ENCODE data around the gene MYL4.

DNA sequence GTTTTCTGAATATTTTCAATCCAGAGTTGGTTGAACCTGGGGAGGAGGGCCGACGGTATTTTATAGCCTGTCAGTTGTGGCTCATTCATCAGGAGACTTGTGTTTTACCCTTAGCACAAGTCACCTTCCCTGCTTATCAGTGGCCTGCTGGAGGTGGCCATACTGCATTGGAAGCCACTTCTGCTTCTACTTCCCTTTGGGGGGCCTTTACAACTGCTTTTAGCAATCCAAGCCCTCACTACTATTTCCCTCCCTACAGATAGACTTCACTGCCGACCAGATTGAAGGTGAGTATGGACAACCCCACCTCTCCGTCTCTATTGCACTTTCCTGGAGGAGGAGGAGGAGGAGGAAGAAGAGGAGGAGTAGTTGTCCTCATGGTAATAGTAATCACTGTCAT is 4.4 kb downstream of the MYL4 start:
- TF ChIP-seq, protein P1, sequence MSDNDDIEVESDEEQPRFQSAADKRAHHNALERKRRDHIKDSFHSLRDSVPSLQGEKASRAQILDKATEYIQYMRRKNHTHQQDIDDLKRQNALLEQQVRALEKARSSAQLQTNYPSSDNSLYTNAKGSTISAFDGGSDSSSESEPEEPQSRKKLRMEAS (IDR thresholded peaks at IDR 0.05; ENCODE audit: insufficient read depth, insufficient read length), result no peak
- TF ChIP-seq, protein P2, sequence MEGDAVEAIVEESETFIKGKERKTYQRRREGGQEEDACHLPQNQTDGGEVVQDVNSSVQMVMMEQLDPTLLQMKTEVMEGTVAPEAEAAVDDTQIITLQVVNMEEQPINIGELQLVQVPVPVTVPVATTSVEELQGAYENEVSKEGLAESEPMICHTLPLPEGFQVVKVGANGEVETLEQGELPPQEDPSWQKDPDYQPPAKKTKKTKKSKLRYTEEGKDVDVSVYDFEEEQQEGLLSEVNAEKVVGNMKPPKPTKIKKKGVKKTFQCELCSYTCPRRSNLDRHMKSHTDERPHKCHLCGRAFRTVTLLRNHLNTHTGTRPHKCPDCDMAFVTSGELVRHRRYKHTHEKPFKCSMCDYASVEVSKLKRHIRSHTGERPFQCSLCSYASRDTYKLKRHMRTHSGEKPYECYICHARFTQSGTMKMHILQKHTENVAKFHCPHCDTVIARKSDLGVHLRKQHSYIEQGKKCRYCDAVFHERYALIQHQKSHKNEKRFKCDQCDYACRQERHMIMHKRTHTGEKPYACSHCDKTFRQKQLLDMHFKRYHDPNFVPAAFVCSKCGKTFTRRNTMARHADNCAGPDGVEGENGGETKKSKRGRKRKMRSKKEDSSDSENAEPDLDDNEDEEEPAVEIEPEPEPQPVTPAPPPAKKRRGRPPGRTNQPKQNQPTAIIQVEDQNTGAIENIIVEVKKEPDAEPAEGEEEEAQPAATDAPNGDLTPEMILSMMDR (IDR thresholded peaks at IDR 0.05; ENCODE audit: extremely low read depth in 1 of 2, insufficient read depth in 1 of 2, low read depth in 1 of 2, low read length in 2 of 2), result no peak
- TF ChIP-seq JUN (IDR thresholded peaks at IDR 0.05; ENCODE audit: borderline replicate concordance, insufficient read depth, insufficient read length, low read depth), result no peak
- no peak for TF ChIP-seq POLR2AphosphoS5 (IDR thresholded peaks at IDR 0.05; ENCODE audit: insufficient read depth, low read depth, low read length)
- TF ChIP-seq GATA2 (IDR thresholded peaks at IDR 0.05; ENCODE audit: insufficient read depth, insufficient read length, low read depth, low read length), result no peak
- no peak for TF ChIP-seq POLR2A (IDR thresholded peaks at IDR 0.05; ENCODE audit: low read depth, low read length)
- TF ChIP-seq MYC (IDR thresholded peaks at IDR 0.05; ENCODE audit: low read depth, low read length), result no peak

All from endothelial cell of umbilical vein (primary cell).